ENCODE data around the gene RNF6.

GRCh38 chr13:26255691-26256277, 33.7 kb upstream of the RNF6 start:
- TF ChIP-seq EZH2 (IDR thresholded peaks at IDR 0.05; ENCODE audit: insufficient read depth, poor library complexity, severe bottlenecking) (no peak), EZH2phosphoT487 (IDR thresholded peaks at IDR 0.05; ENCODE audit: insufficient read depth, low read depth) (no peak)

Data from GM23248 (cell line).